Mesendoderm (in vitro differentiated cells): ENCODE results near the gene EVL.

Source experiments
- DNase-seq: peaks from one replicate; pipeline ENCODE4 v3.0.0; 2013
- H2AK5ac ChIP-seq: 2 replicates; pipeline ENCODE4 v1.6.1; 2013; ENCODE audit warnings: low read length, inconsistent platforms
- H2BK120ac ChIP-seq: 2 replicates; pipeline ENCODE4 v1.6.1; 2013; ENCODE audit warnings: low read depth, mild to moderate bottlenecking, low read length, moderate library complexity, mixed read lengths
- H2BK15ac ChIP-seq: replicated peaks from 2 replicates; pipeline ENCODE4 v1.6.1; 2013; ENCODE audit warnings: low read depth, mild to moderate bottlenecking, moderate library complexity
- H2BK5ac ChIP-seq: 2 replicates; pipeline ENCODE4 v1.6.1; 2013; ENCODE audit warnings: low read length, inconsistent platforms
- H3K18ac ChIP-seq: 2 replicates; pipeline ENCODE4 v1.6.1; 2013; ENCODE audit warnings: mild to moderate bottlenecking, low read length, mixed read lengths
- H3K23ac ChIP-seq: one replicate; pipeline ENCODE4 v1.6.1; 2013; ENCODE audit warnings: low read length
- H3K27ac ChIP-seq: 2 replicates; pipeline ENCODE4 v1.5.1; 2013; ENCODE audit warnings: low read depth, mild to moderate bottlenecking, inconsistent platforms, low read length, moderate library complexity
- H3K27me3 ChIP-seq: 2 replicates; pipeline ENCODE4 v1.6.1; 2013; ENCODE audit warnings: low read length, control low read depth, mild to moderate bottlenecking, inconsistent platforms; ENCODE audit not compliant: insufficient read depth, poor library complexity
- H3K36me3 ChIP-seq: 2 replicates; pipeline ENCODE4 v1.6.1; 2013; ENCODE audit warnings: low read length, inconsistent platforms; ENCODE audit not compliant: control insufficient read depth, insufficient read depth
- H3K4ac ChIP-seq: one replicate; pipeline ENCODE4 v1.6.1; 2013; ENCODE audit warnings: low read depth, mild to moderate bottlenecking, low read length, moderate library complexity
- H3K4me1 ChIP-seq: 2 replicates; pipeline ENCODE4 v1.6.1; 2013; ENCODE audit warnings: low read depth, low read length, inconsistent platforms; ENCODE audit not compliant: control insufficient read depth
- H3K4me2 ChIP-seq: 2 replicates; pipeline ENCODE4 v1.6.1; 2013; ENCODE audit warnings: low read length
- H3K4me3 ChIP-seq: 2 replicates; pipeline ENCODE4 v1.5.1; 2013; ENCODE audit warnings: mild to moderate bottlenecking, low read length
- H3K56ac ChIP-seq: one replicate; pipeline ENCODE4 v1.6.1; 2013; ENCODE audit warnings: low read length
- H3K79me1 ChIP-seq: 2 replicates; pipeline ENCODE4 v1.6.1; 2013; ENCODE audit warnings: low read length, inconsistent platforms
- H3K79me2 ChIP-seq: 2 replicates; pipeline ENCODE4 v1.6.1; 2013; ENCODE audit warnings: mild to moderate bottlenecking, low read length; ENCODE audit not compliant: control insufficient read depth, insufficient read depth
- H3K9ac ChIP-seq: 2 replicates; pipeline ENCODE4 v1.6.1; 2013; ENCODE audit warnings: low read length, inconsistent platforms
- H4K5ac ChIP-seq: one replicate; pipeline ENCODE4 v1.6.1; 2013; ENCODE audit warnings: low read length
- H4K8ac ChIP-seq: one replicate; pipeline ENCODE4 v1.6.1; 2013; ENCODE audit warnings: low read depth, mild to moderate bottlenecking, control low read depth, low read length, moderate library complexity
- WGBS: extraction: QIAGEN DNeasy Blood & Tissue Kit; methylation state at CpG from one replicate; pipeline ENCODE4 v1.1.7; 2013; ENCODE audit warnings: low lambda C conversion rate, missing lambda C conversion rate; ENCODE audit not compliant: insufficient coverage; ENCODE audit errors: extremely low coverage; 5-methylcytosine and 5-hydroxymethylcytosine counted together

The EVL gene

GRCh38 chr14:100119251-100119650, 54.0 kb downstream of the EVL start:
- Histone ChIP-seq H4K5ac (no peak overlapping the region), H3K4ac (no peak overlapping the region), H2BK15ac (no peak overlapping the region), H2BK120ac (no peak overlapping the region), H3K79me2 (no peaks in the 10 kb centered on the region), H3K18ac (no peak overlapping the region), H2BK5ac (no peak overlapping the region), H3K27me3 (no peaks in the 10 kb centered on the region), H3K27ac (no peak overlapping the region), H3K56ac (no peak overlapping the region), H3K79me1 (no peaks in the 10 kb centered on the region), H3K9ac (no peak overlapping the region), H2AK5ac (no peak overlapping the region), H4K8ac (no peak overlapping the region), H3K4me2 (no peak overlapping the region), H3K23ac (no peak overlapping the region), H3K4me1 (no peaks in the 10 kb centered on the region), H3K4me3 (no peak overlapping the region), H3K36me3 (no peaks in the 10 kb centered on the region)
- DNase-seq = no peak
- WGBS = no CpG with 5 or more reads among the region's 8 CpGs

DNA sequence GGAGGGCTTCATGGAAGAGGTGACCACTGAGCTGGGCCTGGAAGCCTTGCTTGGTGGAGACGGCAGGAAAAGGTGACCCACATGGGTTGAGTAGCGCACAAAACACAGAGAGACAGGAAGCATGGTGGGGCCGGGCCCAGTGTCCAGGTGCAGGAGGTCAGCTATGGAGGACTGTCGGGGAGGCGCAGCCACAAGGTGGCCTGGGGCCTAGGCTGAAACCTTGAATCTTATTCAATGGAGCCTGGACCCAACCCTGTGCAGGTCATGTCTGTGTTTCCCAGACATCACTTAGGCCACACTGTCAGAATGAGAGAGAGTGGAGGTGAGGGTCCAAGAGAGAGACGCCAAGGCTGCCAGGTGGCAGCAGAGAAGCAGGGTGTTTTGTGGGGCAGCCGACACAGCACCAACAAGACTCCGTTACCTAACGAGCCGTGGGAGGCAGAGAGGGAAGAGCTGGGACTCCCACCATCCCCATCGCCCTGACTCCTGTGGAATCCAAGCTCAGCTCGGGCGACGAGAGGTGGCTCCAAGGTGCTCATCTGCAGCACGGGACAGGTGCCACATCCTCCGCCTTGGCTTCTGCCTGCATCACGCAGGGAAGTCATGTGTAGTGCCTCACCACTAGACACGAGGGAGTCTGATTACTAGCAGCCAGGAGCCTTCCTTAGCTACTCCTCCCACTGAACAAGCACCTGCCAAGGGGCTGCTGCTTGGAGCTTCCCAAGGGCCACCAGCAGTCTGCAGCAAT, 55.5 kb downstream of the EVL start:
- no peak overlapping the region for H3K56ac ChIP-seq
- no peak overlapping the region for H3K4me3 ChIP-seq
- H3K36me3 ChIP-seq = no peaks in the 10 kb centered on the region
- no peak overlapping the region for H3K18ac ChIP-seq
- no peak overlapping the region for H4K5ac ChIP-seq
- no peak overlapping the region for H2AK5ac ChIP-seq
- DNase-seq = no peak
- no peaks in the 10 kb centered on the region for H3K4me1 ChIP-seq
- H4K8ac ChIP-seq = no peak overlapping the region
- no peak overlapping the region for H3K27ac ChIP-seq
- no peaks in the 10 kb centered on the region for H3K79me1 ChIP-seq
- no CpG with 5 or more reads among the region's 18 CpGs for WGBS
- no peak overlapping the region for H3K4me2 ChIP-seq
- H2BK120ac ChIP-seq = no peak overlapping the region
- H3K23ac ChIP-seq = no peak overlapping the region
- no peak overlapping the region for H3K4ac ChIP-seq
- H2BK15ac ChIP-seq = no peak overlapping the region
- no peaks in the 10 kb centered on the region for H3K27me3 ChIP-seq
- no peaks in the 10 kb centered on the region for H3K79me2 ChIP-seq
- no peak overlapping the region for H2BK5ac ChIP-seq
- H3K9ac ChIP-seq = no peak overlapping the region

DNA sequence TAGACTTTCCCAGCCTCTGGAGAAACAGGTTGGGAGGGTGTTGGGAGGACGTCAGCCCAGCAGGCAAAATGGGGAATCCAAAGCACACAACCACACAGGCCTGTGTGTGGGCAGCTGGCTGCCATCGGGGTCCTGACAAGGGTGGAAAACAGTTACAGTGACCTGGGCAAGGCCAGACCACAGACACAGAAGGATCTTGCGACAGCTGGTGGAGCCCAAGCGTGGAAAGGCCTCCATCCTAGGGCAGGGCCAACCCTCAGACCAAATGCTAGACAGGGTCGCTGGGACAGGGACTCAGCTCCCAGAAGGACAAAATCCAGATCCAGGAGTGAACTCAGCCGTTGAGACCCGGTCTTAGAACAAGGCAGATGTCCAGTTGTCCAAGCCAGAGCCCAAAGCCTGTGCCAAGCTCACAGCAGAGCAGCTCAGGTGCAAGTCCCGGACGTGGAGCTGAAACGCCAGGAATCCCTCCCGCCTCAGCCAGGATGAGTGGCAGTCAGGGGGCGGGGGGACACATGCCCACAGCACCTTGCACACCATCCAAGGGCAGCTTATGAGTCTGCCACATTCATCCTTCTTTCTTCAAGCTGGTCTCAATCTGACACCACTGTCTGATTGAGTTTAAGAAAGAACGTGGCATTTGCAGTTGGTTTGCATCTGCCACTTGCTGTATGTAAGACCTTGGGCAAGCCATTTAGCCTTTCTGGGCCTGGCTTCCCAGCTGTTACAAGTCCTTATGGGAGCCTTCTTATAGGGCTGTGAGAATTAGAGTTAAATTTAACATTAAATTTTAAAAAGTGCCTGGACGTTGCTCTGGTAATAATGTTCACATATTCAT, 56.6 kb downstream of the EVL start:
- Histone ChIP-seq H2BK120ac (no peak overlapping the region), H3K4ac (no peak overlapping the region), H3K36me3 (no peaks in the 10 kb centered on the region), H3K9ac (no peak overlapping the region), H2BK5ac (no peak overlapping the region), H3K27ac (no peak overlapping the region), H3K4me3 (no peak overlapping the region), H2BK15ac (no peak overlapping the region), H4K5ac (no peak overlapping the region), H3K4me1 (no peaks in the 10 kb centered on the region), H3K4me2 (no peak overlapping the region), H3K27me3 (no peaks in the 10 kb centered on the region), H3K23ac (no peak overlapping the region), H3K56ac (no peak overlapping the region), H3K79me2 (no peaks in the 10 kb centered on the region), H2AK5ac (no peak overlapping the region), H3K18ac (no peak overlapping the region), H4K8ac (no peak overlapping the region), H3K79me1 (no peaks in the 10 kb centered on the region)
- WGBS = no CpG with 5 or more reads among the region's 14 CpGs
- DNase-seq = no peak

DNA sequence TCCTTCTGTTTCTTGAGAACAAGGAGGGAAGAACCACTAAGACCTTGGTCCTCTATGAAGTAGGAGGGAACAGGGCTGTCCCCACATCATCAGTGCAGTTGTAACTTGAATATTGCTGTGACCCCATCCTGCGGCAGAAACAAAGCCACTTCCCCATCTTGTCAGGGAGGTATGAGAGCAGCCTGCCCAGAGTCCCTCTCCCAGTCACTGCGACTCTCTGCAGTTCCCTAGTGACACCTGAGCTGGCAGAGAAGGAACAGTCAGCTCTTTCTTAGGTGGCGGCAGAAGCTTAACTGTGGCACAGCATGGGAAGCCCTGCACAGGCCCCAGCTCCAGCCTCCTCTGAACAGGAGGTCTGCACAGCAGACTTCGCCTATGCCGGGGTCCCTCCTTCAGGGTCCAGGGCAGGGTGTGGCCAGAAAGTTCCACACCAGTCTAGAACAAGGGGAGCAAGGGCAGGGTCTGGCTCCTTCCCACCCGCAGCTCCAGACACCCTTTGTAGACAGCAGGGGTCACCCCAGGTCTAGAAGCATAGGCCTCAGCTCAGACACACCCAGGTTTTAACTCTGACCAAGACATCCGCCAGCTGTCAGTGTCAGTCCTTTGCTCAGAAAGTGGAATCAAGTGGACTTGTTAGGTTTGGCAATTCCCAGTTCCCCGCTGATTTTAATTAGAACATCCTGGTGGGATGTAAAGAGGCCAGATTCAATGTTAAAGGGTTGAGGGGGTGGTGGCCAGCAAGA, 57.4 kb downstream of the EVL start:
- no peak overlapping the region for H2BK5ac ChIP-seq
- H3K4me3 ChIP-seq = no peak overlapping the region
- H4K5ac ChIP-seq = no peak overlapping the region
- no peaks in the 10 kb centered on the region for H3K79me2 ChIP-seq
- no peak overlapping the region for H2BK15ac ChIP-seq
- no peak for DNase-seq
- H3K27ac ChIP-seq = no peak overlapping the region
- no peak overlapping the region for H3K56ac ChIP-seq
- no CpG with 5 or more reads among the region's 8 CpGs for whole genome bisulfite sequencing
- no peak overlapping the region for H2AK5ac ChIP-seq
- H4K8ac ChIP-seq = no peak overlapping the region
- H3K18ac ChIP-seq = no peak overlapping the region
- H2BK120ac ChIP-seq = no peak overlapping the region
- no peak overlapping the region for H3K4me2 ChIP-seq
- no peaks in the 10 kb centered on the region for H3K36me3 ChIP-seq
- H3K9ac ChIP-seq = no peak overlapping the region
- no peaks in the 10 kb centered on the region for H3K79me1 ChIP-seq
- no peaks in the 10 kb centered on the region for H3K4me1 ChIP-seq
- H3K23ac ChIP-seq = no peak overlapping the region
- H3K4ac ChIP-seq = no peak overlapping the region
- H3K27me3 ChIP-seq = no peaks in the 10 kb centered on the region

DNA sequence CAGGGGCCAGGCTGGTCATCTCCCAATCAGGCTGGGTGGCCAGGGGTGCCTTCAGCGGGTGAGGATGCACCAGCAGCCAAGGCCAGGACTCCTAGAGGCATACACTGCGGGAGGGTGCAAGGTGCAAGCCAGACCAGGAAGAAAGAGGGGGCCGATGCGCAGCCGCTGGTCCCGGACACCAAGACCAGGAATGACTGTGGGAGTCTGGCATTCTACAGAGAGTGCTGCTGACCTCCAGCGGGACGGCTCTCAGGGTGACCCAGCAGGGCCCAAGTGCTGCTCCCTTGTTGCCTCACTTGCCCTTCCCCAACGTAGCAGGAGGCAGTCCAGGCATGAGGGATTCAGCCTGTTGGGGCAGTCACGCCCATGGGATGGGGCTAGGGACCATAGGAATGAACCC, 58.4 kb downstream of the EVL start:
- Histone ChIP-seq H4K8ac (no peak overlapping the region), H3K27ac (no peak overlapping the region), H3K56ac (no peak overlapping the region), H3K4me3 (no peak overlapping the region), H3K79me2 (no peaks in the 10 kb centered on the region), H2BK5ac (no peak overlapping the region), H3K79me1 (no peaks in the 10 kb centered on the region), H2BK15ac (no peak overlapping the region), H3K9ac (no peak overlapping the region), H2AK5ac (no peak overlapping the region), H3K23ac (no peak overlapping the region), H2BK120ac (no peak overlapping the region), H4K5ac (no peak overlapping the region), H3K4ac (no peak overlapping the region), H3K4me2 (no peak overlapping the region), H3K36me3 (no peaks in the 10 kb centered on the region), H3K27me3 (no peaks in the 10 kb centered on the region), H3K18ac (no peak overlapping the region), H3K4me1 (no peaks in the 10 kb centered on the region)
- WGBS = no CpG with 5 or more reads among the region's 10 CpGs
- DNase-seq = no peak
